ENCODE data around the gene SLIRP.

SLIRP gene

GRCh38 chr14:77717608-77718305 lies 9.9 kb downstream of the SLIRP start:
- Histone ChIP-seq H3K9me3 (replicated peaks; ENCODE audit: insufficient read depth, low read length) (no peaks in the 10 kb centered on the region), H3K9ac (ENCODE audit: low read length) (no peak overlapping the region), H2AFZ (ENCODE audit: low read length) (no peak overlapping the region), H3K27me3 (replicated peaks; ENCODE audit: insufficient read depth, low read length) (no peaks in the 10 kb centered on the region), H3K9me2 (replicated peaks; ENCODE audit: insufficient read depth, low read length) (no peaks in the 10 kb centered on the region), H4K20me1 (ENCODE audit: insufficient read depth, low read length) (no peaks in the 10 kb centered on the region), H3K4me1 (ENCODE audit: low read length) (no peaks in the 10 kb centered on the region), H3K4me3 (ENCODE audit: low read length) (no peak overlapping the region), H3K27ac (ENCODE audit: low read length) (no peak overlapping the region), H3F3A (ENCODE audit: insufficient read depth, low read length) (no peaks in the 10 kb centered on the region), H3K79me2 (ENCODE audit: low read length) (peaks cover 13% of the 10 kb centered on the region), H3K4me2 (ENCODE audit: low read depth, low read length) (no peak overlapping the region), H3K36me3 (replicated peaks; ENCODE audit: insufficient read depth, low read length) (no peaks in the 10 kb centered on the region; the same call in 1 of the 2 replicates)
- DNase-seq = no peak
- TF ChIP-seq CTCF (IDR thresholded peaks at IDR 0.05; ENCODE audit: low read length) (no peak), EZH2phosphoT487 (IDR thresholded peaks at IDR 0.05; ENCODE audit: low read length) (no peak), EZH2 (optimal IDR thresholded peaks at IDR 0.05; ENCODE audit: low read depth, low read length) (no peak)

DNA sequence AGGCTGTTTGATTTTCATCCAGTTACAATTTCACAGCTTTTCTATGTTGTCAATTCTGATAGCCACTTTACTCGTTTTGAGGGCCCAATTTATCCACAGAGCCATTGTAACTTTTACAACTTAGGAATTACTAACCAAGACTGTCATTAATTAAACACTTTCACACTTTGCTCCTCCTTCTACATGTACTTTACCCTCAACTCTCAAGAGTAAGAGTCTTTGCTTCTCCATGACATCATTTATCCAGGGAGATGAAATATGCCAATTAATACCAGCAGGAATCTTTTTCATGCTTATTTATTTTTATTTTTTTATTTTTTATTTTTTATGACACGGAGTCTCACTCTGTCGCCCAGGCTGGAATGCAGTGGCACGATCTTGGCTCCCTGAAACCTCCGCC lies 13.5 kb downstream of the SLIRP start:
- Histone ChIP-seq H3K9me3 (replicated peaks; ENCODE audit: insufficient read depth, low read length) (no peaks in the 10 kb centered on the region), H2AFZ (ENCODE audit: low read length) (no peak overlapping the region), H4K20me1 (ENCODE audit: insufficient read depth, low read length) (no peaks in the 10 kb centered on the region), H3K27me3 (replicated peaks; ENCODE audit: insufficient read depth, low read length) (no peaks in the 10 kb centered on the region), H3K36me3 (replicated peaks; ENCODE audit: insufficient read depth, low read length) (no peaks in the 10 kb centered on the region), H3K4me2 (ENCODE audit: low read depth, low read length) (no peak overlapping the region), H3F3A (ENCODE audit: insufficient read depth, low read length) (no peaks in the 10 kb centered on the region), H3K4me3 (ENCODE audit: low read length) (no peak overlapping the region), H3K79me2 (ENCODE audit: low read length) (no peaks in the 10 kb centered on the region), H3K9ac (ENCODE audit: low read length) (no peak overlapping the region), H3K27ac (ENCODE audit: low read length) (no peak overlapping the region), H3K4me1 (ENCODE audit: low read length) (no peaks in the 10 kb centered on the region), H3K9me2 (replicated peaks; ENCODE audit: insufficient read depth, low read length) (no peaks in the 10 kb centered on the region)
- DNase-seq = no peak
- no peak for TF ChIP-seq EZH2phosphoT487 (IDR thresholded peaks at IDR 0.05; ENCODE audit: low read length)
- TF ChIP-seq EZH2 (optimal IDR thresholded peaks at IDR 0.05; ENCODE audit: low read depth, low read length) = no peak
- no peak for TF ChIP-seq CTCF (IDR thresholded peaks at IDR 0.05; ENCODE audit: low read length)

GRCh38 chr14:77722301-77722700 lies 14.4 kb downstream of the SLIRP start:
- H3K27ac ChIP-seq (ENCODE audit: low read length) = no peak overlapping the region
- H3K4me2 ChIP-seq (ENCODE audit: low read depth, low read length) = no peak overlapping the region
- no peaks in the 10 kb centered on the region for H3K4me1 ChIP-seq (ENCODE audit: low read length)
- no peaks in the 10 kb centered on the region for H4K20me1 ChIP-seq (ENCODE audit: insufficient read depth, low read length)
- H3K9me2 ChIP-seq (replicated peaks; ENCODE audit: insufficient read depth, low read length) = no peaks in the 10 kb centered on the region
- no peak overlapping the region for H2AFZ ChIP-seq (ENCODE audit: low read length)
- no peaks in the 10 kb centered on the region for H3F3A ChIP-seq (ENCODE audit: insufficient read depth, low read length)
- H3K27me3 ChIP-seq (replicated peaks; ENCODE audit: insufficient read depth, low read length) = no peaks in the 10 kb centered on the region
- H3K9me3 ChIP-seq (replicated peaks; ENCODE audit: insufficient read depth, low read length) = no peaks in the 10 kb centered on the region
- H3K36me3 ChIP-seq (replicated peaks; ENCODE audit: insufficient read depth, low read length) = no peaks in the 10 kb centered on the region
- H3K9ac ChIP-seq (ENCODE audit: low read length) = no peak overlapping the region
- H3K79me2 ChIP-seq (ENCODE audit: low read length) = peaks cover under 1% of the 10 kb centered on the region; the same call in 1 of the 2 replicates
- no peak for DNase-seq
- TF ChIP-seq EZH2 (optimal IDR thresholded peaks at IDR 0.05; ENCODE audit: low read depth, low read length) (no peak), CTCF (IDR thresholded peaks at IDR 0.05; ENCODE audit: low read length) (no peak), EZH2phosphoT487 (IDR thresholded peaks at IDR 0.05; ENCODE audit: low read length) (no peak)
- H3K4me3 ChIP-seq (ENCODE audit: low read length) = no peak overlapping the region
